Measurements from ENCODE around the gene ZSWIM3.

DNA sequence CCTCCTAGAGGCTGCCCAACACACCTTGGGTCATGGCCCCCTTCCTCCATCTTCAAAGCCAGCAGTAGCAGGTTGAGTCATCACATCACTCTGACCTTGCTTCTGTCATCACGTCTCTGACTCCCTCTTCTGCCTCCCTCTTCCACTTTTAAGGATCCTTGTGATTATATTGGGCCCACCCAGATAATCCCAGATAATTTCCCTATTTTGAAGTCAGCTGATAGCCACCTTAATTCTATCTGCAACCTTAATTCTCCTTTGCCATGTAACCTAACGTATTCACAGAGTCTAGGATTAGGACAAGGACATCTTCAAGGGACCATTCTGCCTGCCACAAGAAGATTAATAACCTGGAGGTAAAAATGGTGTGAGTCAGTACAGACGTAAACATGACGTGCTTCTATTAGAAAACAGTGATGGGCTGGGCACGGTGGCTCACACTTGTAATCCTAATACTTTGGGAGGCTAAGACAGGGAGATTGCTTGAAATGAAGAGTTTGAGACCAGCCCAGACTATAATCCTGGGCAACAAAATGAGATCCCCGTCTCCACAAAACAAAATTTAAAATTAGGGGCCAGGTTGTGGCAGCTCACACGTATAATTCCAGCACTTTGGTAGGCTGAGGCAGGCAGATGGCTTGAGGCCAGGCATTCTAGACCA is 3.3 kb downstream of the ZSWIM3 start:
- TF ChIP-seq TCF4 (CRISPR knock-in tag; IDR thresholded peaks at IDR 0.05; ENCODE audit: borderline replicate concordance) (no peak), OSR1 (CRISPR knock-in tag; IDR thresholded peaks at IDR 0.05) (no peak)
